GM19372 (cell line): ENCODE measurements around the gene DENND6A.
"Not testable (repeated sequence)": the region's sequence is repeated elsewhere in the genome, so short reads cannot be mapped to it uniquely, and the experiment has no call there.

Source experiments
- ATAC-seq: cut with Tn5 transposase; IDR thresholded peaks from one replicate; pipeline ENCODE4 v1.9.1; 2021; ENCODE audit warnings: mild to moderate bottlenecking, low read depth, moderate library complexity; ENCODE audit not compliant: unreplicated experiment

Gene DENND6A

GRCh38 chr3:57699591-57699990, 6.7 kb upstream of the DENND6A start:
- no peak for ATAC-seq

- no peak for ATAC-seq
Observed at GRCh38 chr3:57696801-57697321, 4.0 kb upstream of the DENND6A start.

GRCh38 chr3:57694146-57694545, 1.3 kb upstream of the DENND6A start:
- ATAC-seq = no peak

- not testable (repeated sequence) for ATAC-seq
Observed at GRCh38 chr3:57692133-57692395, 813 bp downstream of the DENND6A start.

GRCh38 chr3:57691411-57692132, 1.3 kb downstream of the DENND6A start:
- no peak for ATAC-seq

- no peak for ATAC-seq
Observed at GRCh38 chr3:57689367-57690053, 3.4 kb downstream of the DENND6A start.

GRCh38 chr3:57688291-57688690, 4.6 kb downstream of the DENND6A start:
- no peak for ATAC-seq

GRCh38 chr3:57683286-57683685, 9.6 kb downstream of the DENND6A start:
- ATAC-seq = no peak

- ATAC-seq = no peak
Observed at GRCh38 chr3:57682284-57682683, 10.6 kb downstream of the DENND6A start.

- no peak for ATAC-seq
Observed at GRCh38 chr3:57681691-57682090, 11.2 kb downstream of the DENND6A start.

- ATAC-seq = no peak
Observed at GRCh38 chr3:57680046-57680445, 12.8 kb downstream of the DENND6A start.

- no peak for ATAC-seq
Observed at GRCh38 chr3:57675530-57675929, 17.3 kb downstream of the DENND6A start.

GRCh38 chr3:57673156-57673555, 19.7 kb downstream of the DENND6A start:
- no peak for ATAC-seq

GRCh38 chr3:57670543-57670942, 22.3 kb downstream of the DENND6A start:
- no peak for ATAC-seq

GRCh38 chr3:57661404-57661803, 31.5 kb downstream of the DENND6A start:
- ATAC-seq = no peak

GRCh38 chr3:57659806-57660439, 33.0 kb downstream of the DENND6A start:
- ATAC-seq = no peak

- ATAC-seq = no peak
Observed at GRCh38 chr3:57659004-57659673, 33.7 kb downstream of the DENND6A start.

- ATAC-seq = no peak
Observed at GRCh38 chr3:57658536-57658935, 34.3 kb downstream of the DENND6A start.

GRCh38 chr3:57655727-57656126, 37.1 kb downstream of the DENND6A start:
- no peak for ATAC-seq

- no peak for ATAC-seq
Observed at GRCh38 chr3:57654267-57654666, 38.6 kb downstream of the DENND6A start.

- ATAC-seq = no peak
Observed at GRCh38 chr3:57652203-57652602, 40.7 kb downstream of the DENND6A start.
